Islet precursor cell (in vitro differentiated cells): Measurements from ENCODE around the gene NCOA3.
A peak's percentile ranks its signal among the peaks of the same experiment; 100 is the strongest.
"Not testable (repeated sequence)": the region's sequence is repeated elsewhere in the genome, so short reads cannot be mapped to it uniquely, and the experiment has no call there.

ENCODE experiments used
- DNase-seq: peaks from one replicate; pipeline ENCODE4 v3.0.0-alpha.2; 2018

Gene NCOA3

DNA sequence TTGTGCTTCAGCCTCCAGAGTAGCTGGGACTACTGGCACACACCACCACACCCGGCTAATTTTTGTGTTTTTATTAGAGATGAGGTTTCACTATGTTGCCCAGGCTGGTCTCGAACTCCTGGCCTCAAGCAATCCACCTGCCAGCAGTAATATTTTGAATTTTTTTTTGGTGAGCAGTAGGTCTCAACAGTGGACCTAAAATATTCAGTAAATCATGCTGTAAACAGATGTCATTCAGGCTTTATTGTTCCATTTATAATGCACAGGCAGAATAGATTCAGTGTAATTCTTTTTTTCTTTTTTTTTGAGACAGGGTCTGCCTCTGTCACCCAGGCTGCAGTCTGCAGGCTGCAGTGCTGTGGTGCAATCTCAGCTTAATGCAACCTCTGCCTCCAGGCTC is 69.7 kb downstream of the NCOA3 start:
- DNase-seq = no peak

DNA sequence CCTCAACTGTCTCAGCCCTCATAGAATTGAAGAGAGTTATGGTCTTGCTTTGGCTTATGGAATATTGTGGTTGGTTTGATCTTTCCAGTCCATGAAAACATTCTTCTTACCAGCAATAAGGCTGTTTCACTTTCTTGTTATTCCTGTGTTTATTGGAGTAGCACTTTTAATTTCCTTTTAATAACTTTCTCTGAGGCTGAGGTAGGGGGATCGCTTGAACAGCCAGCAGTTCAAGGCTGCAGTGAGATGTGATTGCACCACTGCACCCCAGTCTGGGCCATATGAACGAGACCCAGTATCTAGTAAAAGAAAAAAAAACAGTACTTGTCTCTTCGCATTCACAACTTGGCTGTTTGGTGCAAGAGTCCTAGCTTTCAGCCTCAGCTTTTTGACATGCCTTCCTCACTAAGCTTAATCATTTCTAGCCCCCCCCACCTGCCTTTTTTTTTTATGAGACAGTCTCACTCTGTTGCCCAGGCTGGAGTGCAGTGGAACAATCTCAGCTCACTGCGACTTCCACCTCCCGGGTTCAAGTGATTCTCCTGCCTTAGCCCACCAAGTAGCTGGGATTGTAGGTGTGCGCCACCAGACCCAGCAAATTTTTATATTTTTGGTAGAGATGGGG is 70.5 kb downstream of the NCOA3 start:
- no peak for DNase-seq

- DNase-seq = no peak
Observed at GRCh38 chr20:47573559-47573958, 71.9 kb downstream of the NCOA3 start.

- DNase-seq = no peak
Observed at GRCh38 chr20:47574616-47575364, 73.1 kb downstream of the NCOA3 start.

DNA sequence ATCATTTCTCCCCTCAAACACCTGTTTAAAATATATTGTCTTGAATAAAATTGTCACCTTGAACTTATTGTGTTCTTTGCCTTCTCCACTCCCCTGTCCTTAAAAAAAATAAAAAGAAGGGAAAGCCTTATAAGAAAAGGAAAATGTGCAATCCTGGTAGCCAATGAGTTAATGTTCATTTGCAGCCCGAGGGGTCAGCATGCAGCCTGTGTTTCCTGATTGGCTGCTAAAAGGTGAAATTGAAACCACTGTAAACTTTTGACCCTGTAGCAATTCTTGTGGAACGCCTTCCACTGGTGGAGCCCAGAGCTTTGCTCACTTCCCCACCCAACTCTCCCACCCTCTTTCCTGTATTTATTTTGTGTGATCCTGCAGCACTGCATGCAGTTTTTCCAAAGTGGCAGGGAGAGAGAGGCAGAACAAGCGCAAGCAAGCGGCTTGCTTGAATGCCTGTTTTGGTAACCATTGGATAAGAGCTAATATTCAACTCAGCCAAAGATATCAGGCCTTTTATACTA is 74.9 kb downstream of the NCOA3 start:
- DNase-seq = peak; percentile 70

DNA sequence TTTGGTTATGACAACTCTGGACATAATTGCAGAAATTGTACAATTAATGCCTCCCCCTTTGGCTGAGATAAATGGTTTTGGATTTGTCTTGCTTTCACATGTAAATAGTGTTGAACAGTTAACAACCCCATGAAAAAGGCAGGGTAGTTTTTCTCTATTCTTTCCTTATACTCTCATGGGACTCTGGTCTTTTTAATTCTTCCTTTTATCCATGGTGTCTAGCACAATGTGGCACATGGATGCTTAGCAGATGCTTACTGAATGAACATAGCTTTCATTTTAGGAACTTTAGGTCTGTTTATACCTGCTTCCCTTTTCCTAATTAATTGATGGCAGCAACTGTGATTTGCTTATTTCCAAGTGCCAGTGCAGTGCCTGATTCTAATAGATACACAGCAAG is 75.6 kb downstream of the NCOA3 start:
- no peak for DNase-seq

DNA sequence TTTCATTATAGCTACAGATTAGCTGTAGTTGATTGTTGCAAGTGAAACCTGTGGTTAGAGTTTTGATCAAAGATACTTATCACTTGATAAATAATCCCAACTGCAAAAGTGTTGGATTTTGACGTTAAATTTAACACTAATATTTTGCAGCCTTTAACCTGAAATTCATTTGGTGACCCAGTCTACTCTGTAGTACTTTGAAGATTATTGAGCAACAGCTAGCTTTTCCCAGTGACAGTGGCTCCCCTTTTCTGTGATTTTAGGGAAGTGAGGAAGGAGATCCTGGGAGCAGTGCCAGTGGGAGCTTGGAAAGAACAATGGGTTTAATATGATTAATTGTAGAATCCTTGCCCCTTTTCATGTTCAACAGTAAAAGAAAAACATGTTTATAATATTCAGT is 76.9 kb downstream of the NCOA3 start:
- no peak for DNase-seq

GRCh38 chr20:47580686-47581085 is 79.0 kb downstream of the NCOA3 start:
- DNase-seq = not testable (repeated sequence)

- DNase-seq = no peak
Observed at GRCh38 chr20:47581090-47581489, 79.4 kb downstream of the NCOA3 start.

DNA sequence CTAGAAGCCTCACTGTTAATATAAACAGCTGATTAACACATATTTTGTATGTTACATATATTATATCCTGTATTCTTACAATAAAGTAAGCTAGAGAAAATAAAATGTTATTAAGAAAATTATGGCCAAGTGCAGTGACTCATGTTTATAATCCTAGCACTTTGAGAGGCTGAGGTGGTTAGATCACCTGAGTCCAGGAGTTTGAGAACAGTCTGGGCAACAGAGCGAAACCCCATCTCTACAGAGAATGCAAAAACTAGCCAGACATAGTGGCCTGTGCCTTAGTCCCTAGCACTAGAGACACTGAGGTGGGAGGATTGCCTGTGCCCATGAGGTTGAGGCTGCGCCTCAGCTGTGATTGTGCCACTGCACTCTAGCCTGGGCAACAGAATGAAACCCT is 81.9 kb downstream of the NCOA3 start:
- DNase-seq = no peak

DNA sequence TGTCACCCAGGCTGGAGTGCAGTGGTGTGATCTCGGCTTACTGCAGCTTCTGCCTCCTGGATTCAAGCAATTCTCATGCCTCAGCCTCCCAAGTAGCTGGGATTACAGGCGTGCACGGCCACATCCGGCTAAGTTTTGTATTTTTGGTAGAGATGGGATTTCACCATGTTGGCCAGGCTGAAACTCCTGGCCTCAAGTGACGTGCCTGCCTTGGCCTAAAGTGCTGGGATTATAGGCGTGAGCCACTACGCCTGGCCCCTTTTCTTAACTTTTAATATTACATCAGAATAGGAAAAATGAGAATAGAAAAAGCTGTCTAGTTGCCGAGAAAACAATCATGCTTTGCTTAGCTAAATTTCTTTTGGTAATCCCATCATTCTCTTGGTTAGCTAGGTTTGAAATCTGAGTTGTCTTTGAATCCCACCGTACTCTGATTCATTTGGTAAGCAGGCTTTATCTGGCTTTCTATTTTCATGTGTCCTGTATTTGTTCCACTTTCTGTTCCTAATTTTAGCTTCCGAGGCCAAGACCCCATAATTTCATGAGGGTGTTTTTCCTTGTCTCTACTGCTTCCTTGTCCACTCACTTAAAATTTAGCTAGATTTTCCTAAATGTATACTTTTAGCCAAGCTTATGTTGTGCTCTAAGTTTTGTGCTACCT is 83.5 kb downstream of the NCOA3 start:
- no peak for DNase-seq

- DNase-seq = no peak
Observed at GRCh38 chr20:47586649-47587294, 85.1 kb downstream of the NCOA3 start.

DNA sequence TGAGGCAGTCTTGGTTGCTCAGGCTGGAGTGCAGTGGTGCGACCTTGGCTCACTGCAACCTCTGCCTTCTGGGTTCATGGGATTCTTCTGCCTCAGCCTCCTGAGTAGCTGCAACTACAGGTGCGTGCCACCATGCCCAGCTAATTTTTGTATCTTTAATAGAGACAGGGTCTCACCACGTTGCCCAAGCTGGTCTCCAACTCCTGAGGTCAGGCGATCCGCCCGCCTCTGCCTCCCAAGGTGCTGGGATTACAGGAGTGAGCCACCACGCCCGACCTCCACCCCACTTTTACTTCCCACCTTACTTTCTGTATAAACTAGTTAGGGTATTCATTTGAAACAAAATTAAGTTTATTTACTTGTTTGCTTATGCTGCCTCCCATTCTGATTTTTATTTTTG is 86.5 kb downstream of the NCOA3 start:
- DNase-seq = no peak

- DNase-seq = no peak
Observed at GRCh38 chr20:47591231-47591630, 89.5 kb downstream of the NCOA3 start.

DNA sequence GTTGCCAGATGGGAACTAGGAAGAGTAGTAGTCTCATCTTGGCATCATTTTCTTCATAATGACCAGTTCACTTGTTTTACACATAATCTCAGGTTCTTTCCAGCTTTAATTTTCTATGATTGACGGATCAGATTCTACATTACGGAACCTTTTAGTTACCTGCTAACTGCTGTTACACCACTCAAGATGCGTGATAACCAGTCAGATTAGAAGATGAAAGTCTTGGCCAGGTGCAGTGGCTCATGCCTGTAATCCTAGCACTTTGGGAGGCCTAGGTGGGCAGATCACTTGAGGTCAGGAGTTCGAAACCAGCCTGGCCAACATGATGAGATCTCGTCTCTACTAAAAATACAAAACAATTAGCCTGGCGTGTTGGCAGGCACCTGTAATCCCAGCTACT is 92.5 kb downstream of the NCOA3 start:
- no peak for DNase-seq

DNA sequence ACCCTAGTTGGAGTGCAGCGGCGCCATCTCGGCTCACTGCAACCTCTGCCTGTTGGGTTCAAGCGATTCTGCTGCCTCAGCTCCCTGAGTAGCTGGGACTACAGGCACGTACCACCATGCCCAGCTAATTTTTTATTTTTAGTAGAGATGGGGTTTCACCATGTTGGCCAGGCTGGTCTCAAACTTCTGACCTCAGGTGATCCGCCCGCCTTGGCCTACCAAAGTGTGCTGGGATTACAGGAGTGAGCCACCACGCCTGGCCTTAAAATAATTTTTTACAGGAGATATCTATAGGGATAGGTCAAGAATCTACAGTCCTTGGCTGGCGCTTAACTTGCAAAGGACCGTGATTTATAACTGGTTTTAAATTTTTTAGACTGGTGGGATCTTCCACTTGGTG is 93.5 kb downstream of the NCOA3 start:
- DNase-seq = not testable (repeated sequence)

DNA sequence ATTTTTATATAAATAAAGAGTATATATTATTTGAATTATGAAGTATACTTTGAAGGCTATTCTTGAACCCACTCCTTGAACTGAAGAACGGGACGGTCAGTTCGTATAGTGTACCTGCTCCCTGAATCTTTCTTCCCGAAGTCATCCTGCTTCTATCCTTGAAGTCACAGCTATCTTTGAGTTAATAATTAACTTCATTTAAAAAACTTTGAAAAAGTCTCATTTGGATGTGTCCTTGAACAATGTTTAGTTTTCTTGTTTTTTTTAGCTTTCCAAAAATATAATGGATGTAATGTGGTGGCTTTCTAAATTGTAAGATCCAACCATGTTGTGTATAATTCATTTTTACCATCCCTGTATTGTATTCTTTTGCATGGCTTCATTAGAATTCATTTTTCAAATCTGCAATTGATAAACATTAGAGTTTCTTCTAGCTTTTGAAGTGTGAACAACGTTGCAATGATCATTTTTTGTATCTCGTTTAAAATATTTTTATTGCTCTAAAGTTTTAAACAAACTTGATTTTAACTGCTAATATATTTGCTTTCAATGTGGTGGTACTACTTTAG is 94.4 kb downstream of the NCOA3 start:
- DNase-seq = no peak

GRCh38 chr20:47597090-47597489 is 95.4 kb downstream of the NCOA3 start:
- no peak for DNase-seq

GRCh38 chr20:47598911-47599744 is 97.4 kb downstream of the NCOA3 start:
- no peak for DNase-seq

GRCh38 chr20:47600967-47601547 is 99.4 kb downstream of the NCOA3 start:
- DNase-seq = no peak

DNA sequence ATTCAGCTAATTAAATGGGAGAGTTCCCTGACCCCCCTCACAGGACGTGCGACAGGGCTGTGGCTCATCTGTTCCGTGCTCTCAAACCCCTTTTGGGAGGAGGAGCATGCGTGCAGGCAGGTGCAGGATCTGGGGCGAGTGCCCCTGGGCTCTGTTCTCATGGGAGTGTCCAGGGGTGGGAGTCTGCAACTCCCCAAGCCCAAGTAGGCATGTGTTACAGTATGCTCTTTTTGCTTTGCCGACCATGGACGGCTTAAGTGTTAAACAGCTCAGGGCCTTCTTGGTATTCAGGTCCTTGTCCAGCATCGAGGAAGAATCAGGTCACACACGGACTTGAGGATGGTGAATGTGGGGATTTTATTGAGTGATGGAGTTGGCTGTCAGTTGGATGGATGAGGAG is 101.6 kb downstream of the NCOA3 start:
- DNase-seq = no peak
